ENCODE data around the gene GAN.

The GAN gene

DNA sequence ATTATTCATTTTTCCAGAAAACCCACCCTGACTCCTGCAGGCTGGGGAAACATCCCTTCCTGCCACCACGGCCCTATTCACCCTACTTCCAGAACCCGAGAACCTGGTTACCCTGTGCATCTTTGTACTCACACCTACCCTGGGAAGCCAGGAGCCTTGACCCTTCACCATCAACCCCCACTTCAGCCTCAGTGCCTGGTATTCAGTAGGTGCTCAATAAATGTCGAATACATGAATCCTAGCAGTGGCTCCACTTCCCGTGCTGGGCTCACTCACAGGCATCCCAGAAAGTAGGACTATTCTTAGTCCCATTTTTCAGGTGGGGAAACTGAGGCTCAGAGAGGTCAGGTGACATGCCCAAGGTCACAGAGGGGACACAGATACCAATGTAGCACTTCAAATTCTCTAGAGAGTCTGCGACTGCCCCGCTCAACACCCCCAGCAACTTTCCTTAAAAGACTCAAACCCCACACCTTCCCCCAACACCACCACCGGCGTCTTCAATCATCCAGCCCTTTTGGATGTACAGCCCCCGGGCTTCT lies 93.7 kb downstream of the GAN start:
- no peak for DNase-seq (ENCODE audit: low read depth)
- no peak overlapping the region for H3K4me3 ChIP-seq (ENCODE audit: control insufficient read depth, low read depth, low read length)
- TF ChIP-seq, protein P1, sequence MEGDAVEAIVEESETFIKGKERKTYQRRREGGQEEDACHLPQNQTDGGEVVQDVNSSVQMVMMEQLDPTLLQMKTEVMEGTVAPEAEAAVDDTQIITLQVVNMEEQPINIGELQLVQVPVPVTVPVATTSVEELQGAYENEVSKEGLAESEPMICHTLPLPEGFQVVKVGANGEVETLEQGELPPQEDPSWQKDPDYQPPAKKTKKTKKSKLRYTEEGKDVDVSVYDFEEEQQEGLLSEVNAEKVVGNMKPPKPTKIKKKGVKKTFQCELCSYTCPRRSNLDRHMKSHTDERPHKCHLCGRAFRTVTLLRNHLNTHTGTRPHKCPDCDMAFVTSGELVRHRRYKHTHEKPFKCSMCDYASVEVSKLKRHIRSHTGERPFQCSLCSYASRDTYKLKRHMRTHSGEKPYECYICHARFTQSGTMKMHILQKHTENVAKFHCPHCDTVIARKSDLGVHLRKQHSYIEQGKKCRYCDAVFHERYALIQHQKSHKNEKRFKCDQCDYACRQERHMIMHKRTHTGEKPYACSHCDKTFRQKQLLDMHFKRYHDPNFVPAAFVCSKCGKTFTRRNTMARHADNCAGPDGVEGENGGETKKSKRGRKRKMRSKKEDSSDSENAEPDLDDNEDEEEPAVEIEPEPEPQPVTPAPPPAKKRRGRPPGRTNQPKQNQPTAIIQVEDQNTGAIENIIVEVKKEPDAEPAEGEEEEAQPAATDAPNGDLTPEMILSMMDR (IDR thresholded peaks at IDR 0.05; ENCODE audit: control insufficient read depth, insufficient read depth, low read depth, low read length, missing control alignments): no peak

DNA sequence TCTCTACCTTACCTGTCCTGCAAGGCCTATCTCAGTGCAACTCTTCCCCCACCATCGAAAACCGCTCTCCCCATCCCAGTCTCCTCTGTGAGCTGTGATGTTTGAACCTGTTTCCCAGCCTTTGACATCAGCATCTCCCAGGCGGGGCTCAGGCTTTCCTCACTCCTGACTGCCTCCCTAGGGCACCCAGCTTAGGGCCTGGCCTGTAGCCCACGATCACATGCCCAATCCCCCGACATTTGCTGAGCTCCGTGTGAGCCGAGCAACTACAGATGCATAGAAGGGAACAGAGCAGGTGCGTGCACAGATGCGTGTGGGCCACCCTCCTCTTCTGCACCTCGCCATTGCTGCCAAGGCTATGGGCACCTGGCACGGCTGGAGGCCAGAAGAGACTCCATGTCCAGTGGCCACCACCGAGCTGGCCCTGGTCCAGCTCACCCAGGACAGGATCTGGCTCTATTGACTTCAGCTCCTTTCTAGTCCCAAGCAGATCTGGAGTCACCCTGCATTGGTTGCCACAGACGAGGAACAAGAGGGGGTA lies 94.3 kb downstream of the GAN start:
- TF ChIP-seq, protein P1 (IDR thresholded peaks at IDR 0.05; ENCODE audit: control insufficient read depth, insufficient read depth, low read depth, low read length, missing control alignments): no peak
- no peak overlapping the region for H3K4me3 ChIP-seq (ENCODE audit: control insufficient read depth, low read depth, low read length)

DNA sequence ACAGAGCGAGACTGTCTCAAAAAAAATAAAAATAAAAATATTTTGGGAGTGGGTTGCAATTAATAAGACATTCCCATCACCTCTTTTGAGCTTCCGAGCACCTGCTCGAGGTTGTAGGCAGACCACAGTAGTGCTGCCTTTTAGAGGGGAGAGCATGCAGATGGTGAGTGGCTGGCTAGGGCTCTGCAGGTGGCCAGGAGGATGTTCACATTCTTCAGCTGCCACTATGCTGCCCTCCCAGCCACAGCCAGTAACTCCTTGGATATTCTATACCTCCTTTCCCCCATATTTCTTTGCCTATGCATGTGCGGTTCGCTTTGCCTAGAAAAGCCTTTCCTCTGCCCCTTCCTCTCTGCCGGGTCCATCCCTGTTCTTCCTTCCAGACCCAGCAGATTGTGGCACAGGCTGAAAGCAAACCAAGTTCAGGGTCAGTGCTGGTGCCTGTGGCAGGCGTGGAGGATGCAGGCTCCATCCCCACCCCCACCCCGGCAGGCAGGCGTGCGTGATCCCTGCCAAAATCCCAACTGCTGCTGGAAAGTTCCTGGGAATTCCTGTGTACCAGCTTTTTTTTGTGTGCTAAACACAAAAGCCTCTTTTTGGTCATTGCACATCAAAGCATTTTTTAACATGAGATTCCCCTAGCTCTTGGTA lies 96.0 kb downstream of the GAN start:
- TF ChIP-seq, protein P1 (IDR thresholded peaks at IDR 0.05; ENCODE audit: control insufficient read depth, insufficient read depth, low read depth, low read length, missing control alignments): no peak
- H3K4me3 ChIP-seq (ENCODE audit: control insufficient read depth, low read depth, low read length): no peak overlapping the region
- no peak for DNase-seq (ENCODE audit: low read depth)

More for the DNA sequence above, 94.3 kb downstream of the GAN start:
- no peak for DNase-seq (ENCODE audit: low read depth)

DNA sequence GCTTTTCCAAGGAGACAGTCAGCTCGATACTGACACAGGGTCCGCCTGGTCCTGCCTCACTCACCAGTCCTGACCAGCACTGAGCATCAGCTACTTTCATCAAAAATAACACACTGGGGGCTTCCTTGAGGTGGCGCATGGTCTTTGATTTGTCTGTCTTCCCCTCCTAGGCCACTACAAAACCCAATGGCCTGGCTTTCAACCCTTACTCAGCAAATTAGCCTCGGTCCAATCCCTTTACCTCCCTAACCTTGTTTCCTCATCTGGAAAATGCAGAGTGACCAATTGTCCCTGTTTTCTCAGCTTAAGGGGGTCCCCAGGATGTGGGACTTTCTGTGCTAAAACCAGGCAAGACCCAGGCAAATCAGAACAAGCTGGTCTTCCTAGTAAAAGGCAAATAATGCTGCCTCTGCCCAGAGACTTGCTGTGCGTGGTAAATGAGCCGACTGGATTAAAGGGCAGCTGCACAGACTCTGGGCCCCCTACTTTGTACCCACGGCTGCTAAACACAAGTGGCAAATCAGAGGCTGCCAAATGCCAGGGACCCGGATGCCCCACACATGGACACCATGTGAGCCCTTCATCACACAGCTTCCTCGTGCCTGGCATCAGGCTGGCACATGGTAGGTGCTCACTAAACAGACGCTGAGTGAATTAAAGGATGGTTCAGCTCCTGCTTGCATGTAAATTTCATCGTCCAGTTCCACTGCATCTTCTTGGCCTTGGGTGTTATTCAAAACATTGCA lies 98.7 kb downstream of the GAN start:
- TF ChIP-seq, protein P1 (IDR thresholded peaks at IDR 0.05; ENCODE audit: control insufficient read depth, insufficient read depth, low read depth, low read length, missing control alignments): no peak
- DNase-seq (ENCODE audit: low read depth): no peak
- H3K4me3 ChIP-seq (ENCODE audit: control insufficient read depth, low read depth, low read length): no peak overlapping the region

DNA sequence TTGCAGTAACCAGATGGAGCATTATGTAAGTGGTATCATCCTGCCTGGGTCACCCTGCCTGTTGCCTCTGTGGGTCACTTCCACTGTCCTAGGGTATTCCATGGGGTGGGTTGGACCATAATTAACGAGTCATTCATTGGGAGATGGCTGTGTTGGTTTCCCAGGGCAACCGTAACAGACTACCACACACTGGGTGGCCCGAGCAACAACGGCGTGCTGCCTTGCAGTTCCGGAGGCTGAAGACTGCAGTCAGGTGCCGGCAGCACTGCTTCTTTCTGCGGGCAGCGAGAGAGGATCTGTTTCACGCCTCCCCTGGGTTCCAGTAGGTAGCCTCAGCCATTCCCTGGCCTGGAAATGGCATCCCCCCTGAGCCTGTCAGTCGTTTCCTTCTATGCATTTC lies 101.0 kb downstream of the GAN start:
- H3K4me3 ChIP-seq (ENCODE audit: control insufficient read depth, low read depth, low read length): no peak overlapping the region
- no peak for DNase-seq (ENCODE audit: low read depth)
- TF ChIP-seq, protein P1 (IDR thresholded peaks at IDR 0.05; ENCODE audit: control insufficient read depth, insufficient read depth, low read depth, low read length, missing control alignments): no peak

DNA sequence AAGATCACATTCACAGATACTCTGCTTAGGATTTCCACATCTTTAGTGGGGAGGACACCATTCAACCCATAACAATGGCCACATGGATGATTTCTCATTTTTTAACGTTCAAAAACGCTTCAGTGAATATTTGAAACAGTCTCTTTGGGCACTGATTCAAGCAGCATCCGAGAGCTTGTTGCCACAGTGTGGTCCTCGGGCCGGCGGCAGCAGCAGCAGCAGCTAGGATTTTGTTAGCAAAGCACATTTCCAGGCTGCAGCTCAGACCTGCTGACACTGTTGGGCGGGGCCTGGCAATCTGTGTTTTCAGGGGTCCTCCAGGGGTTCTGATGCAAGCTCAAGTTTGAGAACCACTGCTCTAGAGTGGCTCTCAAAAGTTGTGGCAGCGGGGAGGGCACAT lies 102.0 kb downstream of the GAN start:
- DNase-seq (ENCODE audit: low read depth): no peak
- TF ChIP-seq, protein P1 (IDR thresholded peaks at IDR 0.05; ENCODE audit: control insufficient read depth, insufficient read depth, low read depth, low read length, missing control alignments): no peak
- H3K4me3 ChIP-seq (ENCODE audit: control insufficient read depth, low read depth, low read length): no peak overlapping the region

All from AG09309 (cell line).